Spleen (tissue), 7 donors: ENCODE results near the gene GBA3.

Experiments used
- POLR2AphosphoS5 ChIP-seq, 3 donors: sonication (generic); formaldehyde crosslinking; IDR thresholded peaks; one replicate each; pipeline ENCODE4 v1.5.1; 2017; ENCODE audit warnings: antibody characterized with exemption in 3 of 3
- TF ChIP-seq, protein P1 (sequence below), 11 experiments: fragments of 200-600 bp in 7 of 11; fragments of 450-650 bp in 4 of 11; sonication (generic) in 4 of 11; IDR thresholded peaks in 8 of 11; conservative IDR thresholded peaks in 3 of 11; 1 replicate in 7 of 11; 2 replicates in 4 of 11; pipeline versions ENCODE4 v1.4.0 to v1.8.0; 2016 to 2021; ENCODE audit warnings: antibody characterized with exemption in 11 of 11, inconsistent platforms in 4 of 11, mild to moderate bottlenecking in 1 of 11
- donor health status: DM: no; HTN: no; CAD: no; lungs with moderate emphysema.
- donor health status: DM: no; HTN: no; CAD: no.
- donor health status: DM: no; HTN: no; CAD: no.

DNA sequence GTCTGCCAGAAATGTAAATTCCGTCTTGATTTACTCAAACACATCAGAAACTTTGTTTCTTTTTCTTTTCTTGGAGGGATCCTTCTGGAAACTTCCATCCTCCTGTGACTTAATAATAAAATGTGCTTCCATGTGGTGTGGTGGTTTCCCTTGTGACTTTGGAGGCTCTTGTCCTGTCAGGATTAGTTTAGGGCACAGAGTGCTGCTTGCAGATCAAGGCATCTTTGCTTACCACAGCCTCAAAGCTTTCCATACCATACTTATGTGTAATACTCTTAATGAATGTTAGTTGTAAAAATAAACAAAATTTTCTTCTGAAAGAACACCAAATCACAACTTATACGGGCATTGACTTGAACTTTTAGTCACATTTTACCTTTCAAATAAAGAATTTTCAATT lies 27.4 kb downstream of the GBA3 start:
- TF ChIP-seq, protein P1, sequence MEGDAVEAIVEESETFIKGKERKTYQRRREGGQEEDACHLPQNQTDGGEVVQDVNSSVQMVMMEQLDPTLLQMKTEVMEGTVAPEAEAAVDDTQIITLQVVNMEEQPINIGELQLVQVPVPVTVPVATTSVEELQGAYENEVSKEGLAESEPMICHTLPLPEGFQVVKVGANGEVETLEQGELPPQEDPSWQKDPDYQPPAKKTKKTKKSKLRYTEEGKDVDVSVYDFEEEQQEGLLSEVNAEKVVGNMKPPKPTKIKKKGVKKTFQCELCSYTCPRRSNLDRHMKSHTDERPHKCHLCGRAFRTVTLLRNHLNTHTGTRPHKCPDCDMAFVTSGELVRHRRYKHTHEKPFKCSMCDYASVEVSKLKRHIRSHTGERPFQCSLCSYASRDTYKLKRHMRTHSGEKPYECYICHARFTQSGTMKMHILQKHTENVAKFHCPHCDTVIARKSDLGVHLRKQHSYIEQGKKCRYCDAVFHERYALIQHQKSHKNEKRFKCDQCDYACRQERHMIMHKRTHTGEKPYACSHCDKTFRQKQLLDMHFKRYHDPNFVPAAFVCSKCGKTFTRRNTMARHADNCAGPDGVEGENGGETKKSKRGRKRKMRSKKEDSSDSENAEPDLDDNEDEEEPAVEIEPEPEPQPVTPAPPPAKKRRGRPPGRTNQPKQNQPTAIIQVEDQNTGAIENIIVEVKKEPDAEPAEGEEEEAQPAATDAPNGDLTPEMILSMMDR (IDR thresholded peaks at IDR 0.05 in 8 of 11, conservative IDR thresholded peaks at IDR 0.05 in 3 of 11): no peak
- no peak for TF ChIP-seq POLR2AphosphoS5 (IDR thresholded peaks at IDR 0.05)
